Uterine smooth muscle cell (primary cell): ENCODE measurements around the gene ANKEF1. TPM values are rescaled to one million over a fixed set of nuclear protein-coding genes. Genes with fewer than 3 reads are reported as not detected.

Experiments
- total RNA-seq: library from RNA; depleted of rRNA; stranded (reverse); fragments of >200 nt; gene quantifications from 2 replicates; pipeline ENCODE4 v1.2.3, GENCODE V29; 2014

ANKEF1 gene
- total RNA-seq, result 1.00 and 1.9 TPM in 2 replicates

DNA sequence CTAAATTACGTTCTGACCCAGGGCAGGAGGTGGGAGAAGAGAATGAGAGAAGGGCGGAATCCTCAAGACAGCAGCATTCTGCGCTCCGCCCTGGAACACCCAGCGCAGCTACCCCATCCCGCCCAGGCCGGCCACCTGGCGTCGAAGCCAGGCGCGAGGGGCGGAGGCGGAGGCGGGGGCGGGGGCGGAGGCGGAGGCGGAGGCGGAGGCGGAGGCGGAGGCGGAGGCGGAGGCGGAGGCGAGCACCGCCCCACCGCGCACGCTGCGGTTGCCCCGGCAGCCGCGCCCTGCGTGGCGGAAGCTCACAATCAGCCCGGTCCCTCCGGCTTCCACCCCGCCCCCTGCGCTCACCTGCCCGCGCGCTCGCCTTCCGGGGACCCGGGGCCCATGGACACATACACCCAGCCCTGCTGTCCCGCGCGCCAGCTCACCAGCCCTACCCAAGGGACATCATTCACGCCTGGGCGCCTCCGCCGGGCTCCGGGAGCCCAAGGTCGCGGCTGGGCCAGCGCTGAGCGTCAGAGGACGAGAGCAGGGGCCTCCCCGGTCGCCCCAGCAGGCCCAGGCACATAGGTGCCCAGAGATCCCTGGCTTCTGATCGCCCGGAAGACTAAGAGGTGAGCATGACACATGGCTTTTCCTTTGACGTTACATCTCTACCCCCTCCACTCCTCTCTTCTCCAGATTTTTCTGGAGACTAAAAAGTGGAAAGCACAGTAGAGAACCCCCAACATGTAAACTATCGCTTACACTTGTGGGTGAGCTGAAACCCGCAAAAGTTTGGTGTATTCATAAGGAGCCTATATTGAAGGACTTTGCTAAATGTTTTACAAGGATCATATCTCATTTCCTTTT, at the start of gene ANKEF1:
Gene ANKEF1, plus strand, starts transcription at position 271 of the 855 bp plus-strand sequence. CDS start 3,315 bp downstream, outside the sequence.

Other genes starting within 250 kb of the ANKEF1 start
- not detected in 2 replicates for gene PAK5, start 195.9 kb upstream of the ANKEF1 start, total RNA-seq
- 0.25 and 0.44 TPM in 2 replicates for gene SNAP25, start 183.8 kb downstream of the ANKEF1 start, total RNA-seq